ENCODE measurements around the gene DCTN3. TPM values are rescaled to one million over a fixed set of nuclear protein-coding genes. Genes with fewer than 3 reads are reported as not detected.

DCTN3 gene
- total and polyA plus RNA-seq, 2 donors = 87.8 to 97.1 TPM

DNA sequence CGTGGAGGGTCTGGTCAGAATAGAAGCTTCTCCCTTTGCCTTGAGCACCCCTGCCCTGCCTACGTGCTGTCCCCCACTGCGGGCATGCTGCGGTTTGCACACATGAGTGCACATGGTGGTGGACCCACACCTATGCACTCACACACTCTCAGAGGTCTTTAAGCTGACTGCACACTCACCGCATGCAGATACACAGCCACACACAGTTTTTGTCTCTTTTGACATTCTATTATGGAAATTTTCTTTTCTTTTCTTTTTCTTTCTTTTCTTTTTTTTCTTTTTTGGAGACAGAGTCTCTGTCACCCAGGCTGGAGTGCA is 9.2 kb upstream of the DCTN3 start:
- DNase-seq (ENCODE audit: low read depth in 6 of 9, low spot score in 9 of 9) = no peak
- 27% methylated on average over 5 of the region's 5 CpGs for WGBS
- Histone ChIP-seq H3K36me3 (ENCODE audit: control insufficient read depth in 2 of 2, insufficient read depth in 2 of 2, low read length in 1 of 2) (no peaks in the 10 kb centered on the region), H3K9me3 (ENCODE audit: control insufficient read depth in 2 of 2, insufficient read depth in 1 of 2, low read length in 1 of 2) (no peaks in the 10 kb centered on the region), H3K27me3 (ENCODE audit: control insufficient read depth in 2 of 2, insufficient read depth in 1 of 2, low read length in 1 of 2) (peaks cover 60 to 73% of the 10 kb centered on the region in 2 donors), H3K4me1 (ENCODE audit: control insufficient read depth in 2 of 2, insufficient read depth in 2 of 2, low read length in 2 of 2) (no peaks in the 10 kb centered on the region), H3K27ac (ENCODE audit: low read depth in 1 of 2, low read length in 1 of 2) (no peak overlapping the region), H3K4me3 (ENCODE audit: low read length in 2 of 2) (no peak overlapping the region)

DNA sequence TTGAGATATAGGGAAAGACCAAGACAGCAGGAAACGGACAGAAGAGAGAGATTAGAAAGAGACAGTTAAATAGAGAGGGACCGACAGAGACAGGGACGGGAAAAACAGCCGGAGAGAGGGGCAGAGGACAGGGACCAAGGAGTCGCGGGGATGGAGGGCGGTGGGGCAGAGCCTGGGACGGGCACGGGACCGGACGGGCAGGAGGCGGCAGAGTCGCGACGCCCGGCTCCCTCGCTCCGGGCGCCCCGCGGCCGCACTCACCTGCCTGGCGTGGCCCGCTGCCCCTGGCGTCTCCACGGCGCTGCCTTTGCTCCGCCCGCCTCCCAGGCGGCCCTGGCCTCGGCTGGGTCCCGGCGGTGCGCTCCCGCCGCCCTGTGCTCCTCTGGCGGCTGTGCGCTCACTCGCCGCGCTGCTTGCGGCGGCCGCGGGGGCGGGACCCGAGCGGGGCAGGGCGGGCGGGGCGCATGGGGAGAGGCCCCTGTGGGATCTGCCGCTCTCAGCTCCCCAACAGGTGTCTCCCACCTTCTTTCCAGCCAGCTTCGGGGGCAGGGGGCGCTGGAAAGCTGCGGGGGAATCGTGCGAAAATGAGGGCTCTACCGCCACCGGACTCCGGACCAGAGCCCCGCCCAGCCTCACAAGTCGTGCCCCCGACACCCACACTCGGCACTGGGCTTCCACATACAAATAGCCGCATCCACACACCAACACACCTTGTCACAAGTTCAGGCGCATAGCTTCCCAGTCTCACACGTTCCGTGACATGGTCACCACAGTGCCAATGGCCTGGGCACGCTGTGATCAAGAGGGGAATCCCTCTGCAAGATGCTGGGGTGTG is 8.6 kb upstream of the DCTN3 start, which contains the start of gene ARID3C:
Gene ARID3C, minus strand, starts transcription at position 411 of the 835 bp plus-strand sequence. CDS start 1,052 bp downstream, outside the sequence.
- Histone ChIP-seq H3K27ac (ENCODE audit: low read depth in 1 of 2, low read length in 1 of 2) (no peak within 1 kb of the TSS), H3K27me3 (ENCODE audit: control insufficient read depth in 2 of 2, insufficient read depth in 1 of 2, low read length in 1 of 2) (peaks cover 66 to 79% of the 10 kb centered on the region in 2 donors), H3K4me1 (ENCODE audit: control insufficient read depth in 2 of 2, insufficient read depth in 2 of 2, low read length in 2 of 2) (peaks cover 0 to 2% of the 10 kb centered on the region in 2 donors), H3K36me3 (ENCODE audit: control insufficient read depth in 2 of 2, insufficient read depth in 2 of 2, low read length in 1 of 2) (no peaks in the 10 kb centered on the region), H3K4me3 (ENCODE audit: low read length in 2 of 2) (peak within 1 kb of the TSS in 1 of 2 donors; percentile 42), H3K9me3 (ENCODE audit: control insufficient read depth in 2 of 2, insufficient read depth in 1 of 2, low read length in 1 of 2) (no peaks in the 10 kb centered on the region)
- WGBS = 2% methylated on average over 69 of the region's 69 CpGs
- DNase-seq (ENCODE audit: low read depth in 6 of 9, low spot score in 9 of 9) = peak in 1 of 9 donors; percentile 35

DNA sequence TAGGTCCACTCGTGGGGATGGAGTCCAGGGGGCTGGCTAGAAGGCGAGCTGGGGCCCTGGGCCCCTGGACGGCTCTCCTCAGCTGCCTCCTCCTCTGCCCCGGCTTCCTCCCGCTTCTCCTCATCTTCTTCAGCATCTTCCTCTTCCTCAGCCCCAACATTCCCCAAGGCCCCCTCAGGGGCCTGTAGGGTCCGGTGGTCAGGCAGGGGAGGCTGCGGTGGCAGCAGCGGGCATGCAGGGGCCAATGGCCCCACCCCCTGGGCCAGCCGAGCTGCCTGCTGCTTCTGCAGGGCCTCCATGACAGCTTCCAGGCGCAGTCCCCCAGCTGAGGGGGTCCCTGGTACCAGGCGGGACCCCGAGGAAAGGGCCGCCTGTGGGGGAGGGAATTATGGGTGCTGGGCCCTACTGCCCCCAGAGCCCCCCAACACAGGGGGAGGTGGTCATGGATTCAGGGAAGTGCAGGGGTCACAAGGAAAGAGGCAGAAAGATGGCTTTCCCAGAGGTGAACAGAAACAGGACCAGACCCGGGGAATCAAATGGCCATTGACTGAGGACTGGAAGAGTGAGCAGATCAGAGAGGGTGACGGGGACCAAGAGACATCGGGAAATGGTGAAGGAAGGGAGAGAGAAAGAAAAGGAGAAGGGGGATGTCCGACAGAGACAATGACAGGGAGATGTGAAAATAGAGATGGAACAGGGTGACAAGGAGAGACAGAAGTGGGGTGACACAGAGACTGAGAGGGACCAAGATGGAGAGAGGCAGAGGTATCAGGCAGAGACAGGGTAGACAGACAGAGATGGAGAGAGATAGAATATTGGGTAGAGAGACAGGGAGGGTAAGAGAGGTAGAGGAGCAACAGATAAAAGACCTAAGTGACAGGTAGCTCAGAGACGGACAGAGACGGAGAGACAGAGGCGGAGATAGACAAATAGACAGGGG is 7.7 kb upstream of the DCTN3 start:
- WGBS = 41% methylated on average over 20 of the region's 20 CpGs
- peaks cover 74 to 88% of the 10 kb centered on the region in 2 donors for H3K27me3 ChIP-seq (ENCODE audit: control insufficient read depth in 2 of 2, insufficient read depth in 1 of 2, low read length in 1 of 2)
- H3K4me1 ChIP-seq (ENCODE audit: control insufficient read depth in 2 of 2, insufficient read depth in 2 of 2, low read length in 2 of 2) = peaks cover 3% of the 10 kb centered on the region in 2 donors
- H3K9me3 ChIP-seq (ENCODE audit: control insufficient read depth in 2 of 2, insufficient read depth in 1 of 2, low read length in 1 of 2) = no peaks in the 10 kb centered on the region
- H3K27ac ChIP-seq (ENCODE audit: low read depth in 1 of 2, low read length in 1 of 2) = no peak overlapping the region
- H3K4me3 ChIP-seq (ENCODE audit: low read length in 2 of 2) = no peak overlapping the region
- DNase-seq (ENCODE audit: low read depth in 6 of 9, low spot score in 9 of 9) = no peak
- no peaks in the 10 kb centered on the region for H3K36me3 ChIP-seq (ENCODE audit: control insufficient read depth in 2 of 2, insufficient read depth in 2 of 2, low read length in 1 of 2)

DNA sequence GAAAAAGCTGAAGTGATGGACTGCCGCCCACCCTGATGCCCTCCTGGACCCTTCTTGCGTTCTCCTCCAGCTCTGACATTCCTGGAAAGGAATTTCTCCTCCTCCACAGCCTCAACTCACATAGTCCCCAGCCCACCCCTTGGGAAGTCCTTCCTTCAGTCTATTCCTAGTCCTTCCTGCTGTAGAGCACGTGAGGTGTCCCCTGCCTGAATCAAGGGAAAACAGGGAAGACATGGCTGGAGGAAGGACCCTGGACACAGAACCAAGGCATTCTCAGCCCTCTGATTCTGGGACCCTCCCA is 4.8 kb upstream of the DCTN3 start:
- no peaks in the 10 kb centered on the region for H3K9me3 ChIP-seq (ENCODE audit: control insufficient read depth in 2 of 2, insufficient read depth in 1 of 2, low read length in 1 of 2)
- no peak for DNase-seq (ENCODE audit: low read depth in 6 of 9, low spot score in 9 of 9)
- H3K36me3 ChIP-seq (ENCODE audit: control insufficient read depth in 2 of 2, insufficient read depth in 2 of 2, low read length in 1 of 2) = no peaks in the 10 kb centered on the region
- no peak overlapping the region for H3K4me3 ChIP-seq (ENCODE audit: low read length in 2 of 2)
- WGBS = 64% methylated on average over 3 of the region's 3 CpGs
- H3K4me1 ChIP-seq (ENCODE audit: control insufficient read depth in 2 of 2, insufficient read depth in 2 of 2, low read length in 2 of 2) = peaks cover 3 to 10% of the 10 kb centered on the region in 2 donors
- no peak overlapping the region for H3K27ac ChIP-seq (ENCODE audit: low read depth in 1 of 2, low read length in 1 of 2)
- peaks cover 86 to 92% of the 10 kb centered on the region in 2 donors for H3K27me3 ChIP-seq (ENCODE audit: control insufficient read depth in 2 of 2, insufficient read depth in 1 of 2, low read length in 1 of 2)

DNA sequence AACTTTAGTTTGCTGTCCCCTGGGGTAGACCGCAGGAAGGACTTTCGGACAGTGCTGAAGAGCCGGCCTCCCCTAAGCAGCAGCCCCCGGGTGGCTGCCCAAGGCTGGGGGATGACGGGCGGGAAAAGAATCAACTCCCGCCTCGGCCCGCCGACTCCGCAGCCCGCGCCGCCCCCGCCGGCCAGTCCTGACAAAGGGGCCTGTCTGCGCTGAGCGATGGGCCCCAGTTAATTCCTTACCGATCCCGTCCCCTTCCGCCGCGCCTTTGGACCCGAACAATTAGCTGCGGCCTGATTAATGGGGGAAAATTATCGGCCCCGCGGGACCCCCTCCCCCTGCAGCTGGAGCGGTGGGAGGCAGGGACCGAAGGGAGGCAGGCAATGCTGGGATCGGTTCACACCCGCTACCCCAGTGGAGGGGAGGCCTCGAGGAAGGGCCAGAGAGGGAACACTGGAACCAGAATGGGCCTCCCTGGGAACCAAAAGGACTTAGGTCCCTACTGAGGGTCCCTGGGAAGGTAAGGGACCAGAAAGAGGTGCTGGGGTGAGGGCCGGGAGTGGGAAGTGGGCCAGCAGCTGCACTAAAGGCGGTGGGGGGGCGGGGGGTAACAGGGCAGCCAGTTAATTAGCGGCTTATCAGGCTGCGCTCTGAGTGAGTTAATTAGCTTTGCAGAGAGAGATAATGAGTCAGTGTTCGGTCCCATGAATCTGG is 4.3 kb upstream of the DCTN3 start:
- no peak overlapping the region for H3K4me3 ChIP-seq (ENCODE audit: low read length in 2 of 2)
- H3K36me3 ChIP-seq (ENCODE audit: control insufficient read depth in 2 of 2, insufficient read depth in 2 of 2, low read length in 1 of 2) = no peaks in the 10 kb centered on the region
- H3K27me3 ChIP-seq (ENCODE audit: control insufficient read depth in 2 of 2, insufficient read depth in 1 of 2, low read length in 1 of 2) = peaks cover 82 to 87% of the 10 kb centered on the region in 2 donors
- H3K9me3 ChIP-seq (ENCODE audit: control insufficient read depth in 2 of 2, insufficient read depth in 1 of 2, low read length in 1 of 2) = no peaks in the 10 kb centered on the region
- DNase-seq (ENCODE audit: low read depth in 6 of 9, low spot score in 9 of 9) = no peak
- WGBS = 17% methylated on average over 39 of the region's 39 CpGs
- H3K4me1 ChIP-seq (ENCODE audit: control insufficient read depth in 2 of 2, insufficient read depth in 2 of 2, low read length in 2 of 2) = peaks cover 4 to 13% of the 10 kb centered on the region in 2 donors
- no peak overlapping the region for H3K27ac ChIP-seq (ENCODE audit: low read depth in 1 of 2, low read length in 1 of 2)

DNA sequence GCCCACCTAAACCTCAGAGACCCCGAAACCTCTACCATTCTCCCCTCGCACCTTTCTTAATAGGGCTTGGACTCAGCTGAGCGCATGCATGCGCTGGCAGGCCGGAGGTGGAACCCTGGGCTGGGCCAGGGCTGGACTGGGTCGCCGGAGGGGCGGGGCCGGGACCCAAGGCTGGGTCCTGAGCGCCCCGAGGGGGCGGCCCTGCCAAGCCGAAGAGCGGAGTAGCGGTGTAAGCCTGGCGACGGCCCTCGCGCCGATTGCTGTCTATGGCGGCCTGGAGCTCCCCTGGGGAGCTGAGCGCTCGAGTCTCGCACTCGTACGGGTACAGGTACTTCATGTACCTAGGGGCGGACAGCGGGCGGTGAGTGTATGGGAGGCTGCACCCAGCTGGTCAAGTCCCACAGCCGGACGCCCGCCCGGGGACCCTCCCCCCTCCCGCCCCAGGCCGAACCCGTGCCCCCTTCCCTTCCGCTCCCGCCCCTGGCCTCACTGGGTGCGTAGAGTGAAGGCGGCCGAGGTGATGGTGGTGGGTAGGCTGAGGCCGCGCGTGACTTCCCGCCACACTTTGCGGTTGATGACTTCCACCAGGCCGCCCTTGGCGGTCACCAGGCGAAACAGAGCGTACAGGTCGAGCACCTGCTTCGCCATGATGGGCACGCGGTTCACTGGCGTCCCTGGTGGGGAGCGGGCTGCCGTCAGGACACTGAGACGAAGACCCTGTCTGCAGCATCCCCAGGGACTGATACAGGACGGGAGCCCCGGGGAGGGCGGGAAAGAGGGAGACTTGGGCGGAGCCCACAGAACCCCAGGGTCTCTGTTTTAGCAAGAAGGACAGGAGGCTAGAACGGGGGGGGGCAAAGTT is 3.3 kb upstream of the DCTN3 start:
- Histone ChIP-seq H3K27me3 (ENCODE audit: control insufficient read depth in 2 of 2, insufficient read depth in 1 of 2, low read length in 1 of 2) (peaks cover 72 to 78% of the 10 kb centered on the region in 2 donors), H3K4me1 (ENCODE audit: control insufficient read depth in 2 of 2, insufficient read depth in 2 of 2, low read length in 2 of 2) (peaks cover 9 to 18% of the 10 kb centered on the region in 2 donors), H3K36me3 (ENCODE audit: control insufficient read depth in 2 of 2, insufficient read depth in 2 of 2, low read length in 1 of 2) (peaks cover under 1% of the 10 kb centered on the region in 2 donors), H3K27ac (ENCODE audit: low read depth in 1 of 2, low read length in 1 of 2) (no peak overlapping the region), H3K9me3 (ENCODE audit: control insufficient read depth in 2 of 2, insufficient read depth in 1 of 2, low read length in 1 of 2) (no peaks in the 10 kb centered on the region), H3K4me3 (ENCODE audit: low read length in 2 of 2) (no peak overlapping the region)
- no peak for DNase-seq (ENCODE audit: low read depth in 6 of 9, low spot score in 9 of 9)
- 9% methylated on average over 63 of the region's 63 CpGs for WGBS

DNA sequence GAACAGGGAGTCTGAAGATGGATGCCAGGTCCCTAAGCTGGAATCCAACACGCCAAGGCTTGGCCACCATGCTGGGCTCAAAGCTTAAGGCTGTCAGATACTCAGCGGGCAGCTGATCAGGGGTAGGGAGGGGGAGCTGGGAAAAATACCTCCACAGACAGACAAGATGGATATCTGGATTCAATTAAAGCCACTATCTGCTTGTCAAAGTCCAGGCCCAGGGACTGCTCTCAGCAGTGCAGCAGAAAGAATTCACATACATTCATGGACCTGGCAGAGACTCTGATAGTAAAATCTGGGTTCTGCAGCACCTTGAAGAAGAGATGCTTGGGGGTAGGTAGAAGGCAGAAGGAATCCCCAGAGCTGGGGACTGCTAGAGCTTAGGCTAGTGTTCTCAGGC is 5.2 kb downstream of the DCTN3 start:
- 99% methylated on average over 2 of the region's 2 CpGs for WGBS
- peaks cover 33 to 42% of the 10 kb centered on the region in 2 donors for H3K36me3 ChIP-seq (ENCODE audit: control insufficient read depth in 2 of 2, insufficient read depth in 2 of 2, low read length in 1 of 2)
- H3K4me1 ChIP-seq (ENCODE audit: control insufficient read depth in 2 of 2, insufficient read depth in 2 of 2, low read length in 2 of 2) = peaks cover 12 to 31% of the 10 kb centered on the region in 2 donors
- H3K9me3 ChIP-seq (ENCODE audit: control insufficient read depth in 2 of 2, insufficient read depth in 1 of 2, low read length in 1 of 2) = peaks cover 0 to 3% of the 10 kb centered on the region in 2 donors
- no peaks in the 10 kb centered on the region for H3K27me3 ChIP-seq (ENCODE audit: control insufficient read depth in 2 of 2, insufficient read depth in 1 of 2, low read length in 1 of 2)
- H3K4me3 ChIP-seq (ENCODE audit: low read length in 2 of 2) = no peak overlapping the region
- no peak for DNase-seq (ENCODE audit: low read depth in 6 of 9, low spot score in 9 of 9)
- no peak overlapping the region for H3K27ac ChIP-seq (ENCODE audit: low read depth in 1 of 2, low read length in 1 of 2)

DNA sequence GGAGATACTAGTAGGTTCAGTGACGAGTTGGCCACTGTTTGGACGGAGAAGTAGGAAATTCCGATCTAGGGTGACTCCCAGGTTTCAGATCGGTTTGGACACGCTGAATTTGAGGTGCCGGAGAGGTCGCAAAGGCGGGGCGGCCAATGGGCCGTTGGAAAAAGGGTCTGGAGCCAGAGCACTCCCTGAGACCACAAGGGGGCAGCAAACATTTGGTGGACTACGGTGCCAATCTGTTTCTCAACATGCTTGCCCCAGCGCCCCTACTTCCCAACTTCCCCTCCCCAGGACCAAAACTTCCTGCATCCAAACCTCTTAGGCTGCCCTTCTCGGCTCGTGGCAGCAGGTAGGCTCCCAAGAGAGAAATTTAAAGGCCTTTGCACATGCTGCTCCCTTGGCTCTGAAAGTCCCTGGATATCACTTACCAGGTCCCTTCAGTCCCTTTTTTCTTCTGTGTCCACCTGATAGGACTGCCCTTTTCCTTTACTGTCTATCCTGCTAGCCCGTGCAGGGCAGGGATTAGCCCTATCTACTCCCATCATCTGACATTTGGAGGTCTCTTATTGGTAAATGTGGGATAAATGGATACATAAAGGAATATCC is 7.4 kb downstream of the DCTN3 start:
- H3K4me1 ChIP-seq (ENCODE audit: control insufficient read depth in 2 of 2, insufficient read depth in 2 of 2, low read length in 2 of 2) = peaks cover 5 to 23% of the 10 kb centered on the region in 2 donors
- peaks cover 0 to 3% of the 10 kb centered on the region in 2 donors for H3K9me3 ChIP-seq (ENCODE audit: control insufficient read depth in 2 of 2, insufficient read depth in 1 of 2, low read length in 1 of 2)
- peak in 7 of 9 donors; percentile 45 to 83 (median 72) for DNase-seq (ENCODE audit: low read depth in 6 of 9, low spot score in 9 of 9)
- H3K27me3 ChIP-seq (ENCODE audit: control insufficient read depth in 2 of 2, insufficient read depth in 1 of 2, low read length in 1 of 2) = no peaks in the 10 kb centered on the region
- WGBS = 4% methylated on average over 15 of the region's 15 CpGs
- H3K27ac ChIP-seq (ENCODE audit: low read depth in 1 of 2, low read length in 1 of 2) = peak overlapping the region in 1 of 2 donors; percentile 85
- peaks cover 28 to 34% of the 10 kb centered on the region in 2 donors for H3K36me3 ChIP-seq (ENCODE audit: control insufficient read depth in 2 of 2, insufficient read depth in 2 of 2, low read length in 1 of 2)
- peak overlapping the region; percentile 77 to 92 for H3K4me3 ChIP-seq (ENCODE audit: low read length in 2 of 2)
